ENCODE results near the gene HNRNPR. TPM values are rescaled to one million over a fixed set of nuclear protein-coding genes. Genes with fewer than 3 reads are reported as not detected.
A peak's percentile ranks its signal among the peaks of the same experiment; 100 is the strongest.

HNRNPR gene
- total and polyA plus RNA-seq, 9 of the 15 experiments (the other 6 are each of a cell fraction or from before 2014, with no cell fraction given), result 80.9 to 372 (median 301) TPM

GRCh38 chr1:23368562-23369334, 24.7 kb upstream of the HNRNPR start (continued):
- TF ChIP-seq REST (IDR thresholded peaks at IDR 0.05; ENCODE audit: borderline replicate concordance) (peak; percentile 61; the same call in 1 of the 2 replicates), REST (CRISPR knock-in tag; IDR thresholded peaks at IDR 0.05; ENCODE audit: low read depth) (0 out of 2 replicates have a peak, but pooled peaks have one; percentile 27), TEAD2 (tag; IDR thresholded peaks at IDR 0.05) (no peak), HDAC8 (tag; IDR thresholded peaks at IDR 0.05) (0 out of 2 replicates have a peak, but pooled peaks have one; percentile 12), SRSF7 (optimal IDR thresholded peaks at IDR 0.05; ENCODE audit: low read depth, low read length) (no peak), NR2C2 (CRISPR knock-in tag; IDR thresholded peaks at IDR 0.05) (no peak), NR2C2 (tag; IDR thresholded peaks at IDR 0.05) (peak; percentile 84), SMC3 (conservative IDR thresholded peaks at IDR 0.05; ENCODE audit: insufficient read depth, low read depth, low read length) (peak; percentile 27; the same call in 1 of the 2 replicates), HLTF (IDR thresholded peaks at IDR 0.05) (peak; percentile 36; the same call in 1 of the 2 replicates), DNMT1 (IDR thresholded peaks at IDR 0.05) (peak; percentile 84; the same call in 1 of the 2 replicates), ZFX (CRISPR knock-in tag; IDR thresholded peaks at IDR 0.05) (peak; percentile 98), AFF4 (CRISPR knock-in tag; IDR thresholded peaks at IDR 0.05) (peak; percentile 22; the same call in 1 of the 2 replicates), ZNF184 (CRISPR knock-in tag; IDR thresholded peaks at IDR 0.05) (no peak), ZNF175 (CRISPR knock-in tag; IDR thresholded peaks at IDR 0.05; ENCODE audit: low read depth) (peak; percentile 83), ZNF583 (CRISPR knock-in tag; IDR thresholded peaks at IDR 0.05) (peak; percentile 59; the same call in 1 of the 2 replicates), SIX5 (IDR thresholded peaks at IDR 0.05; ENCODE audit: borderline replicate concordance in 1 of 2, insufficient read depth in 1 of 2, low read depth in 1 of 2, low read length in 2 of 2) (peak; percentile 96 to 97)

All from K562 (cell line).